HG02588 (cell line): Measurements from ENCODE around the gene PAX6.

Source experiments
- ATAC-seq: cut with Tn5 transposase; IDR thresholded peaks from one replicate; pipeline ENCODE4 v1.9.1; 2021; ENCODE audit warnings: mild to moderate bottlenecking, moderate library complexity; ENCODE audit not compliant: unreplicated experiment

PAX6 gene

DNA sequence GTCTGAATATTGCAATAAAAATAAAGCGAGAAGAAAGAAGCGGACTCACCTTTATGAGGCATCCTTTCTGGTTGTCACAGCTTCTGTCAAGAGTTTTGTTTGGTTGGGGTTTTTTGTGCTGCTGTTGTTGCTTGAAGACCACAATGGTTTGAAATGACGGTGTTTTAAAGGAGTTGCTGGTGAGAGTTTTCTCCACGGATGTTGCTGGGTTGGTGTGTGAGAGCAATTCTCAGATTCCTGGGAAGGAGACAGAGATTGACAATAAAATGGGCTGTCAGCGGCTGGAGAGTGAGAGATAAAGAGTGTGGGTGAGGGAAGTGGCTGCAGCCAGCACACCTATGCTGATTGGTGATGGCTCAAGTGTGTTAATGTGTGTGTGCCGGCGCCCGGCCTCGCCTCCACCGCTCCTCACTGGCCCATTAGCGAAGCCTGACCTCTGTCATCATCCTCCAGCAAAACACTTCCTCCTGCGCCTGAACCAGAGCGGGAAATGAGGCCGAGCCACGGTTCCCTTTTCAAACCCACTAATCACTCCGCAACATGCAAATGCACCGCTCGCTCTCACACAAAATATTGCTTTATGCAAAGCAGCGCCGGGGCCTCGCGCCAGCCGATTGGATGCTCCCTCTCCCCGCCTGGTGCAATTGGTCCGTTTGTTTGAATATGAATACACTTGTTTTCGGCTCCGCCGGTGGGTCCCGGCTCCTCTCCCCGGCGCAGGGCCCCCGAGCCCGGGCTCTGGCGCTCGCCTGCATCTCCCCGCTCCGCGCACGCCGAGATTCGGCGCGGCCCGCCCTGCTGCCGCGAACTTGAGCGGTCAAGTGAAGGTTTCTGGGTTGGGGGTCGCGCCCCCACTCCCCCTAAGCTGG lies at the start of gene PAX6:
TSS of gene PAX6 (minus strand) at position 544 of the 869 bp plus-strand sequence. CDS start 4,911 bp downstream, outside the sequence.
- ATAC-seq: peak; percentile 58

DNA sequence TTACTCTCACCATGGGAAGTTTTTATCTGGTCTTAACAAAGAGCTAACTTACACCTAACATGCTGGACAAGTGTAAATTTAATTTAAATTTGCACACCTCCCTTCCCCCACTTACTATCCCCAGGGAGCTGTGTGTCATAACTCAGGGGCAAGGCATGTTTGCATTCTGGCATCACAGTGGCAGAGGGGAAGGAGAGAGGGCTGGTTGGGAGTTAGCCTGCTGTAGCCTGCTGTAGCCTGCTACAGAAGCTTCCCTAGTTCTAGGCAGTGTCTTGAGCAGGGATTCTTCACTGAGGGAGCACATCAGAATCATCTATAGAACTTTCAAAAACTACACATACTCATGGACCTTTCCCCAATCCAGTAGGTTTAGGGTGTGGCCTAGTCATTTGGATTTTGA lies 49.3 kb upstream of the PAX6 start:
- no peak for ATAC-seq

DNA sequence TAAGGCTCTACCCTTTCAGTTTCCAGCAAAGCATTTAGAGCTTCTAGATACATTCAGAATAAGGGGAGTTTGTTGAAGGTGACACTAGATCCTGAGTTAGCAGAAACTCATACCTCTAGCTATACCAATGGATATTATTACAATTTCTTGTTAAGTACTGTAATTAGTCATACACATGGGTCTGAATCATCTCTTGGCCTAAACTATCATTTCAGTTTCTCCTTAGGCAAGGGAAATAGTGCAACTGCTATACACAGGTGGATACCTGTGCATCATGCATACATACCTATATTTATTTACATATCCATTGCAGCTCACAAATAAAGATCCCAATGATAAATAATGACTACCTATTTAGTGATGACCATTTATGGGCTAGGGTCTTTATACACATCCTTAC lies 45.1 kb upstream of the PAX6 start:
- ATAC-seq: no peak

DNA sequence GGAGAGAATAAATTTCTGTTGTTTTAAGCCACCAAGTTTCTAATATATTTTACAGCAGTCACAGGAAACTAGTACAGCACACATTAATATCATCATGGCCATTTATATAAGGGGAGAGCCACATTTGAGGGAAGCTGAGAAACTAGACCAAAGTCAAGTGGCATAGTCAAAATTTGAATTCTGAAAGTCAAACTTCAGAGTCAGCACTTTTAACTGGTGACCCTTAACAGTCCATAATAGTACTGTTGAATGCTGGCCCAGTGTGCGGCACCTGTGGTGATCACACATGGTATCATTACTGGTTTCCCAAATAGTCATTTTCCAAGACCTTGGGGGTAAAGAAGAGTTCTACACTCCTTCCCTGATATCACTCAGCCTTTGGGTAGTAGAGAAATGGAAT lies 44.3 kb upstream of the PAX6 start:
- no peak for ATAC-seq

DNA sequence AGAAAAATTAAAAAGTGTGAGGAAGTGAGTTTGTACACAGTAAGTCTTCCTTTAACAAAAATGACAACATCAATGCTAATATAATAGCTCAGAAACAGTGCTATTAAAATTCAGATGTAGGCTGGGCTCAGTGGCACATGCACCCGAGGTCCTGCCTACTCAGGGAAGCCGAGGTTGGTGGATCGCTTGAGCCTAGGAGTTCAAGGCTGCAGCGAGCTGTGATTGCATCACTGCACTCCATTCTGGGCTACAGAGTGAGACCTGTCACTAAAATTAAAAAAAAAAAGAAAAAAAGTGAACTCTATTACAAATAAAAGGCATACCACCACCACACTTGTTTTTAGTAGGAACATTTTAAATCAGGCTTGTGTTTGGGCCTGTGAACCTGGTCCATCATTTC lies 39.2 kb upstream of the PAX6 start:
- ATAC-seq: no peak

DNA sequence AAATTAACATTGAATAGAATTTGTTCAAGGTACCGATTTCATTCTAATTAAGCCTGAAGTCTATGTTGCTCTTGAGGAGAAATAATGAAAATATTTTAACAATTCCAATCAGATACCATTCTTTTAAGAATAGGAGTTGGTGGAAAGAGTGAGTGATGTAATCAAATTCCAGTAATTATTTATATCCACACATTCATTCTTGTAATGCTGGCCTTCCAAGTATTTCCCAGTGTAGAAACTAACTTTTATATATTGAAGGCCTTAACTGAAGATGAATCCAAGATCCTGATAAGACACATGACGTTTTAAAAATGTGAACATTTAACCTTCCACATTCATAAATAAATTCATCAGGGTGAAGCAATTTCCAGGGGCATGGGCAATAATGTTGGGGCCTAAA lies 36.6 kb upstream of the PAX6 start:
- ATAC-seq: no peak

DNA sequence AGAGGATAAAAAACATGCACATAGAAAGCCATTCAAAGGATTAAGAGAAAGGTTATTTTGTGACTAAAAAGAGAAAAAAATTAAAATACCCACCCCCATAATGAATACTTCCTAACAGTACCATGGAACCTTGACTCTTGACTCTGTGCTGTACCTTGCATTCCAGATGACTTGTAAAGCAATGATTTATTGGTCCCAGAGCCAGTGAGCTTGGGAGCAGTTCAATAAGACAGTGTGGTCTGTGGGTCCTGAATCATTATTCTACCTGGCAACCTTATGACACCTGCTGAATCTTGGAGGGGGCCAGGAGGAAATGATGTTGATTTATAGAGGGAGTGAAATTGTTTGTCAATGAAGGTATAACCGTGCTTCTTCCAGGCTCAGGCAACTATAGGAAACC lies 34.2 kb upstream of the PAX6 start:
- no peak for ATAC-seq

DNA sequence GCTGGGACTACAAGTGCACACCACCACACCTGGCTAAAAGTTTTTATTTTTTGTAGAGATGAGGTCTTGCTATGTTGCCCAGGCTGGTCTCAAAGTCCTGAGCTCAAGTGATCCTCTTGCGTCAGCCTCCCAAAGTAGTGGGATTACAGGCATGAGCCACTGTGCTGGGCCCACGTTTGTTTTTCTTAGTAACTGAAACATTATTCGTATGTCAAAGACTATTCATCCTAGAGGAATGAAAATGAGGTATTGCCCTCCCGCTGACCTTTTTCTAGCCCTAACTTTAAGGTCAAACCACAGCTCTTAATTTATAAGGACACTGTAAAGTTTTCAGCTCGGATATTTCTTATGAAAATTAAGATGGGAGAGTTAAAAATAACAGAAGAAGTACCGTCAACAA lies 33.2 kb upstream of the PAX6 start:
- no peak for ATAC-seq

DNA sequence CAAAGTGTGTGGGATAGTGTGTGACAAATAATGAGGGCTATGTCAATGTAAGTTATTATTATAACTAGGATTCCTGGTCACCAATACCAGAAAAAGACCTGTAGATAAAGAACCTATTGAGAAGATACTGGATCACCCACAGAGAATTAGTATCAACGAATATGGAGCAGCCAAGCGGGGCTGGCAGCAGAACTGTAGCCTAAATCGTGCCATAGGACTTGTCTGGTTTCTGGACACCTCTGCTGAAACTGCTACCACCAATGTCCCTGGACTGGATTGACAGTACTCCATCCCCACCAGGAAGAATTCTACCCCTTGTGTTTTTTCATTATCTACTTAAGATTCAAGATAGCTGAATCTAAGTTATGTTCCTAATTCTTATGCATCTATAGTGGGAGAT lies 30.3 kb upstream of the PAX6 start:
- ATAC-seq: no peak

DNA sequence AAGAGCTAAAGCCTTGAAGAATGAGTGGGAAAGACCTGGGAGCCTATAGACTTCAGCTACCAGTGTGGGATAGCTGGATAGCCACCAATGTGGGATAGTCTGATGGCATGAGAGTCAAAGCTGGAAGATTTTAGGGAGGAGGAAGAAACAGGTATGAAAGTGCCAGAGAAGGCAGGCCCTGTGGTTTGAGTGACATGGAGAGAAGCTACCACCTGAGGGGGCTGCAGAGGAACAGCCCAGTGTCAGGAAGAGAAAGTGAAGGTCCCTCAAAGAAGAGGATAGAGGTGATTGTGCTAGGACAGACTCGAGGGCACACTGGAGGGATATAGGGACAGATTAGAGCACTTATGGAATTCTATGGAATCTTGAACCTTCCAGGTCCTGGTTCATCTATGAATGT lies 23.1 kb upstream of the PAX6 start:
- no peak for ATAC-seq

DNA sequence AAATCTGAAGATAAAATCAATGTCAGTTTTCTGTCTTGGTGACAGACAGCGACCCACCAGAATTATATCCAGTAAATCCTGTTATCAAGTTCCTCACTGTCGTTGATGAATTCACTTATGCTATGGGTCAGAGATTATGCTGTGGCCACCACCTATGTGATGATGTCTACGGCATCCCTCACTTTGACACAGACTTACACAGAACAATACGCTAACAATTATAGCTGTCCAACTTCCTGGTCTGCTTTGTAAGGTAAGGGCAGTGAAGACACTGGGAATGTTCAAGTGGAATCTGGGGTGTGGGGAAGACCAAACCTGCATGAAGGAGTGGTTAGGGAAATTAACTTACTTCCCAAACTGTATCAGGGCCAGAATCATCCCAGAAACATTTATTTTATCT lies 19.3 kb upstream of the PAX6 start:
- no peak for ATAC-seq

DNA sequence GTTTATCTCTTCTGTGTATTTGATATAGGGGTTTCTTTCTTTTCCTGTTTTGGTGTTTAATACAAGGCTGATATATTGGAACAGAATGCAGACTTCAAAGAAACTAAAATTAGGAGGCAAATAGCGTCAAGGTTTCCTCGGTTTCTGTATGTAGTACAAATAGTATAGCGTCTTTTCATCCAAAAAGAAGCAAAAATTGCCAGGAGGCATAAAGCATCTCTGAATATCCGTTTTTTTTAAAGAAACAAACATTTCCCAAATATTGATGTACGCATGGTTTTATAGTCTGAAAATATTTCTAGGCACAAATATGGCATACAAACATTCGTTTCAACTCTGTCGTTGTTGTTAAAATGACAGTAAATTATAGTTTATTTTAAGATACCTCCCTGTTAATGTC lies 17.1 kb upstream of the PAX6 start:
- ATAC-seq: no peak

DNA sequence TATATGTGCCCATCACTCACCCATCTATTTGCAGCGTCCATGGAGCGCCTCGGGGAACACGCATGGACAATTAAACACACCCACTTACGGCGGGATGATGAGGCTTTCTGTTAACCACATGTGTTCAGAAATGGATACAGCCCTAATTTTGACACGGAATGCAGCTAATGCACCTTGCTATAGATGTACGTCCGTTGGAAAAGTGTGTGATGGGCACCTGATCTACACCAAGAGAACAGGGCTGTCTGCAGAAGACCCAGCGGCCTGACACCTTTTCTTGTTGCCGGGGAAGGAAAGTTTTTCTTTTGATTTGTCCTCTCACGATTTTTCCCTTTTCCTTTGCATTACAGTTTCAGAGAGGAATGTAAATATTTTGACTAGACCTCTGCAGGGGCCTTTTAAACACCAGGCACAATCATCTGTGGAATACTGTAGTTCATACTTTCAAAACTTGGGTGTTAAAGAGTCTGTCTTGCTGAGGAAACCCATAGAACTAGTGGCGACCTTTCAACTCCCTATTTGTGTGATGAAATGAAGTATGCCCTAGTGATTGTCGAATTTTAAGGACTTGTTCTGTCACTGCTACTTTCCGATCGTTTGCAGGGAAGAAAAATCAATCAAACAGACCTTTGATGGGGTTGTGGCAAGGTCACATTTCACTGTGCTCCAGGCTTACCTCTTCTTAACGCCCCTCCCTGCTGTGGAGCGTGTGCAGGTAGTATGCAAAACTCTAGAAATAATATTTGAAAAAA lies 16.5 kb upstream of the PAX6 start:
- ATAC-seq: no peak

DNA sequence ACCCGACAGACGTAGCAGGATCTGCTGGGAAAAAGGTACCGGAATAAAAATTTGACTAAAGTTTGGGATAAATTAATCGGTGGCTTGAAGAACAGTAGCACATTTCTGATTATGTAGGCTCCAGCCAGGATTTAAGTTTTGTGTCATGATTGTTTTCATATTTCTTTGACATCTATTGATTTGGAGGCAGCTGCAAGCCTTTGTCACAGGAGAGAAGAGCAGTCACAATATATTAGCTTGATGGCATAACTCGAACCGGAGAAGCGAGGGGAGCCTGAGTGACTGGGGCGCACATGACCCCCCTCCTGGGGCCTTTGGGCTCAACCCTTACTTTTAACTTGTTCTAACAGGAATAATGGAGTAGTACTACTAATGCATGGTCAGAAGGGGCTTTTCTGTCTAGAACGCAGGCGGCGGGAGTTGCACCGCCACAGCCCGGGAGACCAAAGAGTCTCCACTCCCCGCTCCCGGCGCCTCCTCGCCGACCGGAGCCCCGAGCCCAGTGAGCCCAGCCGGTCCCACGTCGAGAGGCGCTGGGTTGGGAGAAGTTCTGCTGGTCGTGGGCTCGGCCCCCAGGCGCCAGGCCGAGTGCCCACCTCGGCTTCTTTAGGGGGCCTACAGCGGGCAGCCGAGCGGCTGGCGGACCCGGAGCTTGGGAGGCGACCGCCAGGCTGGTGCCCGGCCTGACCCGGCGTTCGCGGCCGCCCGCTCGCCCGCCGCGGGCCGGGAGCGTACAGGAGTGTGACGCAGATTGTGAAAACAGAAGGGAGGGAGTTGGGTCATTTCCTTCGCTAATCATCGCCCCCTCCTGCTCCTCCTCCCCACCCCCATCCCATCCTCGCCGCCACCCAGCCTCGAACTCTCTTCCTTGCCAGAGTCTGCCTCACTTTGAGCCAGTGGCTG lies 15.7 kb upstream of the PAX6 start:
- ATAC-seq: no peak

DNA sequence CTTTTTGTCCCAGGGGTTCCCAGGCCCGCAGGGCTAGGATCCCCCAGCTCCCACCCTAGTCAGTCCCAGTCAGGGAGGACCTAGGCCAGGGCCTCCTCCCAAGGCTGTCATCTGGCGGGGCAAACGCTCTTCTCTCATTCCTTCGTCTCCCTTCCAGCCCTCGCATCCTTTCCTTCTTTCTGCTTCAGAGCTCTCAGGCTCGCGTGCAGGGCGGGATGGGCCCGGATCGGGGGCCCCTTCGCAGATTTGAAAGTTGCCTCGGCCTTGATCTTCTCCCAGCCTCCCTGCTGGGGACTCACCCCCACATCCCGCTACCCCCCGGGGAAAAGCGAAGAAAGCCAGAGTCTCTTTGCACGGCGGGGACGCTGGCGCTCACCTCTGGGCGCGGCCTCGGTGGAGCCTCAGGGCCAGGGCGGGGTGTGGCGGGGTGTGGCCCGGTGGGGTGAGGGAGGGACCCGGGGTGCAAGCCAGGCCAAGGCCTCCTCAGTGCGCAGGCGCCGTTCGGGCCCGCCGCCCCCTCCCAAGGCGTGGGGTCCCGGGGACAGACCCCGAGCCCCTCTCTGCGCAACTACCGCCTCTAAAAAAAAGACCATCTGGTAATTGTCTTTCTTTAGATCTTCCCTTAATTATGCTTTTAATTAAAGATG lies 14.8 kb upstream of the PAX6 start:
- ATAC-seq: no peak

DNA sequence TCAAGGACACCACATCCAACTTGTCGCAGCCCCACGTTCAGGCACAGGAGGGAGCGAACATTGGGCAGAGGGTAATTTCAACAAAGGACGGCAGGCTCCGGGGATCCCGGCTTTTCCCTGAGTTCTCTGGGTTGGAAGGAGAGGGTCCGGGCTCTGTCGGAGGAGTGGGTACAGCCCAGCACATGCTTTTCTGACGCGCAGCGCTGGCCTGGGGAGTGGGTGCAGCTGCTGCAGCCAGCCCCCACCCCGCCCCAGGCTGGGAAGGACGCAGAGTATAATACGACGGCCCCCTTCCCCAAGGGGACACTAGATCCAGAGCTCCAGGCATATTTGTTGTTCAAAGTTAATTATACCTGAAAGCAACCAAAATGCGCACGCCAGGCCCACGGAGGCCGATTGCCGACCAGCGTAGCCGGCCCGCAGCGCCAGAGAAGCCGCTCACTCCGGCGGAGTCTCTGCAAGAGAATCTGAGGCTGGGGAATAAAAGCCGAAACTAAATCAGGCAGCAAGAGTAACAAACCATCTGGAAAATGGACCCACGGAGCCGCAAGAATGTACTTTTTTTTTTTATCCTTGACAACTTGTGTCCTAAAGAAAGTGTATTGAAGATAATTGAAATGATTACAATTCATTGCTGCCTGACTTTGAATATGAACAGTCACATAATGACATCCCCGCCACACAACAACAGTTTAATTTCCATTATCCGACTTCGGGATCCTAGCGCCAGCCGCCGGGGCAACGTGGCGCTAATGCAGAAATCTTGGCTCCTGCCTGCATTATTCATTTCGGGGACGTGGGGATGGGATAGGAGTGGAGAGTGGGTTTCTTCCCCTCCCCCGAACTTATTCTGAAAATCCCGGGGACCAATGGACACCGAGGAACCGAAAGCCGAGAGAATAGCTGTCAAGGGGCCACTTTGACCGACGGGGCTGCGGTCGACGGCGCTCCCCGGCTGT lies 14.0 kb upstream of the PAX6 start:
- ATAC-seq: no peak

DNA sequence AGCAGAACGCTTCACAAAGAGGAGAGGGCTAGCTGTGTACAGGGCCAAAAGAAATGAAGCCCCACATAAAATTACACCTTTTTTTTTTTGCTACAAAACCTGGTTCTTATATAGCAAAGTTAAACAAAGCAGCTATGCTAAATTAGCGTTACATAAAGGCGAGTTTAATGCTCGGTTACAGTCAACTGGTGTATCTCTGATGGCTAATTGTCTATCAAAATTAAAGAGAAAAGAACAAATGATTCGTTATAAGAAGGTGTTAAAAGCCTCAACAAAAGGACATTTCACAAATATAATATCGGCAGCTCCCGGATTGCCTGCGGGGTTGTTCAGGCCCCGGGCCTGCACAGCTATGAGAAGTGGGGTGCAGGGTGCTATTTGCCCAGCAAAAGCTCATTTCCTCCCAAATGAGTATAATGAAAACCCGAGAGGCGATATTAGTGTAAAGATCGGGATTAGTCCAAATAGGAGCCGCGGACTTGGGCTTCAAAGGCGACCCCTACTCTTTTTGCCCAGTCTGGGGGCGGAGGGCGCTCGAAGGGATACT lies 13.3 kb upstream of the PAX6 start:
- ATAC-seq: no peak

DNA sequence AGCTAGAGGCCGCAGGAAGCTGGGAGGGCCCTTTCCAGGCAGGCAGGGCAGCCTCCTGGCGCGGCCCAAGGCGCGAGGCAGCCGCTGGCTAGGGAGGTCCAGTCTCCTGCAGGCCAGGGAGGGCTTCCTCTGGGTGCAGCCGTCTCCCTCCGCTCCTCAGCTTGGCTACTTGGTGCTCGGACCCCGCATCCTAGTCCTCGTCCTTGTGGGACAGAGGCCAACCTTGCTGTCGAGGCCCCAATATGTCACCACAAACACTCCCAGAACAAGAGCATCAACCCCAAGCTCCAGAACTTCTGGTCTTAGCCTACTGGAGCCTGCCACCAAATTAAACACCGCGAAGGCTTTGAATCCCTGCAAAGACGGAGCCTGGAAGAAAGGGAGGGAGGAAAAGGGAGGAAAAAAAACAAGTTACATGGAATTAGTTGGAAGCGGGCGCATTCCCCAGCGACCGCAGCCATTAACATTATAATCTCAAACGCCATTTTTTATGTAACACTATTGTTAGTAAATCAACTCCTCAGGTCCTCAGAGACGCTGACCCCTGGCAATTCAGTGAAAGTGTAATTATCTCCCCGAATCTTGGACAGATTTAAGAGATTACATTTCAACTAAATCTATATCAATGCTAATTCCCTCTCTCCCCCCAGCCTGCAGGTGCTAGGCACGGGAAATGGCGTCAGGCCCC lies 12.7 kb upstream of the PAX6 start:
- no peak for ATAC-seq
